IMR-90 (cell line): ENCODE results near the gene SEL1L2.

Experiments used
- BHLHE40 ChIP-seq: fragments of 150-350 bp; IDR thresholded peaks from 2 replicates; pipeline ENCODE4 v1.6.1; 2016; ENCODE audit warnings: mild to moderate bottlenecking, low read depth, low read length
- CEBPB ChIP-seq: IDR thresholded peaks from 2 replicates; pipeline ENCODE4 v1.6.1; 2012; ENCODE audit warnings: low read depth, low read length, improper control_type of control experiment
- CTCF ChIP-seq: conservative IDR thresholded peaks from 2 replicates; pipeline ENCODE4 v1.5.1; 2012; ENCODE audit warnings: mild to moderate bottlenecking, low read depth, low read length, improper control_type of control experiment
- MAFK ChIP-seq: IDR thresholded peaks from 2 replicates; pipeline ENCODE4 v1.6.1; 2012; ENCODE audit warnings: low read depth, low read length, improper control_type of control experiment
- MAZ ChIP-seq: IDR thresholded peaks from 2 replicates; pipeline ENCODE4 v1.6.1; 2012; ENCODE audit warnings: low read depth, mild to moderate bottlenecking, low read length, improper control_type of control experiment, moderate library complexity, borderline replicate concordance
- MXI1 ChIP-seq: IDR thresholded peaks from 2 replicates; pipeline ENCODE4 v1.6.1; 2012; ENCODE audit warnings: low read depth, mild to moderate bottlenecking, low read length, moderate library complexity, borderline replicate concordance
- NFE2L2 ChIP-seq: fragments of 150-350 bp; IDR thresholded peaks from 2 replicates; pipeline ENCODE4 v1.6.1; 2016; ENCODE audit warnings: low read depth, mild to moderate bottlenecking, low read length
- POLR2A ChIP-seq: IDR thresholded peaks from 2 replicates; pipeline ENCODE4 v1.6.1; 2012; ENCODE audit warnings: mild to moderate bottlenecking, low read depth, low read length
- RAD21 ChIP-seq: IDR thresholded peaks from 2 replicates; pipeline ENCODE4 v1.6.1; 2012; ENCODE audit warnings: low read length, improper control_type of control experiment
- RFX5 ChIP-seq: IDR thresholded peaks from 2 replicates; pipeline ENCODE4 v1.8.0; 2012; ENCODE audit warnings: low read depth, mild to moderate bottlenecking, low read length, moderate library complexity
- SMC3 ChIP-seq: fragments of 150-350 bp; IDR thresholded peaks from 2 replicates; pipeline ENCODE4 v1.6.1; 2016; ENCODE audit warnings: low read depth, mild to moderate bottlenecking, antibody characterized with exemption, low read length, moderate library complexity
- USF2 ChIP-seq: fragments of 150-350 bp; IDR thresholded peaks from 2 replicates; pipeline ENCODE4 v1.6.1; 2017; ENCODE audit warnings: mild to moderate bottlenecking, antibody characterized with exemption, low read length, low read depth

- TF ChIP-seq CTCF, result no peak
- TF ChIP-seq BHLHE40, result no peak
- TF ChIP-seq USF2, result no peak
- TF ChIP-seq POLR2A, result no peak
- TF ChIP-seq RAD21, result no peak
- no peak for TF ChIP-seq MAFK
- no peak for TF ChIP-seq SMC3
- TF ChIP-seq RFX5, result no peak
- no peak for TF ChIP-seq MXI1
- TF ChIP-seq CEBPB, result no peak
- no peak for TF ChIP-seq NFE2L2
- TF ChIP-seq MAZ, result no peak
Observed at GRCh38 chr20:13990465-13990864, at the start of gene SEL1L2.
